Kidney (tissue), 14 donors: Measurements from ENCODE around the gene CDK9. TPM values are rescaled to one million over a fixed set of nuclear protein-coding genes. Genes with fewer than 3 reads are reported as not detected.

Source experiments
- DNase-seq, 5 donors: peaks; one replicate each; pipeline ENCODE4 v3.0.0-alpha.2; 2013 to 2020
- FAIRE-seq: peaks from 2 replicates; lab custom pipeline; 2012; peaks lifted over from hg19 to GRCh38; lab: Jason Lieb, UNC
- H3K27ac ChIP-seq, 2 donors: one replicate each; pipeline ENCODE4 v1.7.0; 2013; ENCODE audit warnings: low read depth in 2 of 2, low read length in 2 of 2, inconsistent platforms in 1 of 2
- H3K27me3 ChIP-seq: one replicate; pipeline ENCODE4 v1.7.1; 2013; ENCODE audit warnings: low read length, inconsistent platforms; ENCODE audit not compliant: control insufficient read depth, insufficient read depth
- H3K36me3 ChIP-seq, 3 donors: one replicate each; pipeline versions ENCODE4 v1.7.0 to v1.7.1; 2013; ENCODE audit warnings: low read length in 3 of 3, control low read depth in 1 of 3, inconsistent platforms in 1 of 3; ENCODE audit not compliant: insufficient read depth in 3 of 3, control insufficient read depth in 2 of 3
- H3K4me1 ChIP-seq, 3 donors: one replicate each; pipeline versions ENCODE4 v1.7.0 to v1.7.1; 2013; ENCODE audit warnings: low read length in 3 of 3, inconsistent platforms in 1 of 3, low read depth in 1 of 3; ENCODE audit not compliant: control insufficient read depth in 2 of 3, insufficient read depth in 2 of 3
- H3K4me3 ChIP-seq, 3 donors: one replicate each; pipeline versions ENCODE4 v1.7.0 to v1.8.1; 2013; ENCODE audit warnings: low read length in 3 of 3, control low read depth in 1 of 3, inconsistent platforms in 1 of 3
- H3K9ac ChIP-seq, 3 donors: one replicate each; pipeline versions ENCODE4 v1.7.0 to v1.7.1; 2013; ENCODE audit warnings: low read length in 3 of 3, control low read depth in 1 of 3, inconsistent platforms in 1 of 3
- H3K9me3 ChIP-seq, 3 donors: one replicate each; pipeline versions ENCODE4 v1.7.0 to v1.7.1; 2013; ENCODE audit warnings: low read length in 3 of 3, control low read depth in 1 of 3, inconsistent platforms in 1 of 3; ENCODE audit not compliant: control insufficient read depth in 2 of 3, insufficient read depth in 1 of 3
- intact Hi-C: fragments of 100-400 bp; cut with DNase I; formaldehyde crosslinking; loops from one replicate; pipeline ENCODE4 v1.11.1; 2022
- polyA plus RNA-seq: library from polyadenylated mRNA; stranded (reverse); fragments of 350-450 nt; fragmentation: Illumina TruSeq; extraction: RNeasy Lipid Tissue Mini Kit (QIAGEN cat#74804); gene quantifications from one replicate; pipeline ENCODE4 v1.2.3, GENCODE V29; 2014; ENCODE audit warnings: low read depth, low replicate concordance; ENCODE audit not compliant: insufficient read depth
- total RNA-seq: library from RNA; stranded (reverse); fragmentation: NEBNext Ultra II Directional; extraction: Animal tissue kit (Norgen Biotek cat#: 25700); gene quantifications from one replicate; pipeline ENCODE4 v1.2.1, GENCODE V29; 2021
- TF ChIP-seq, protein P1 (sequence below): IDR thresholded peaks from 3 replicates; pipeline ENCODE4 v1.5.1; 2012; ENCODE audit warnings: mild to moderate bottlenecking, moderate library complexity, borderline replicate concordance; ENCODE audit not compliant: insufficient read depth; ENCODE audit errors: extremely low read depth
- donor health status: control.
- donor health status: control.
- donor health status: control.
- donor health status: control.
- donor health status: control.
- donor health status: DM: yes; HTN: yes; CAD: no.
- donor health status: Normal renal cell carcinoma (clear cell type).

CDK9 gene
- total and polyA plus RNA-seq, 2 donors from 2014 or later: 45.2 to 93.5 TPM

DNA sequence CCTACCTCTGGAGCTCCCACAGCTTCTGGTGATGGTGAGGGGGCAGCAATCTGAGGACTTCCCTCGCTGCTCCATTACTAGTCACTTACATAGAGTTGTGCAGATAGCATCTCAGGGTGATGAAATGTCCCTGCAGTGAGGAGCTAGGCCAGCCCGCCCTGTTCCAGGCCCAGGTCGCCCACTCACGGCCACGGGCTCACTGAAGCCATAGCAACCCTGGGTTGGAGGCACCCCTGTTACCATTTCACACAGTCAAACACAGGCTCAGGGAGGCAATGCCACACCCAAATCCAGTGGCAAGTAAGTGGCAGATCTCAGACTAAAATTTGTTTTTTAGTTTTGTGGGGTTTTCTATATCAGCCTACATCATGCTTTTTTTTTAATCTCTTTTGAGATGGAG, 27.0 kb upstream of the CDK9 start:
- Histone ChIP-seq H3K9me3 (no peaks in the 10 kb centered on the region), H3K4me3 (no peak overlapping the region), H3K4me1 (peaks cover 0 to 5% (median 0%) of the 10 kb centered on the region in 3 donors), H3K27me3 (peaks cover 8% of the 10 kb centered on the region), H3K9ac (no peak overlapping the region), H3K27ac (no peak overlapping the region), H3K36me3 (no peaks in the 10 kb centered on the region)
- no peak for FAIRE-seq
- TF ChIP-seq, protein P1, sequence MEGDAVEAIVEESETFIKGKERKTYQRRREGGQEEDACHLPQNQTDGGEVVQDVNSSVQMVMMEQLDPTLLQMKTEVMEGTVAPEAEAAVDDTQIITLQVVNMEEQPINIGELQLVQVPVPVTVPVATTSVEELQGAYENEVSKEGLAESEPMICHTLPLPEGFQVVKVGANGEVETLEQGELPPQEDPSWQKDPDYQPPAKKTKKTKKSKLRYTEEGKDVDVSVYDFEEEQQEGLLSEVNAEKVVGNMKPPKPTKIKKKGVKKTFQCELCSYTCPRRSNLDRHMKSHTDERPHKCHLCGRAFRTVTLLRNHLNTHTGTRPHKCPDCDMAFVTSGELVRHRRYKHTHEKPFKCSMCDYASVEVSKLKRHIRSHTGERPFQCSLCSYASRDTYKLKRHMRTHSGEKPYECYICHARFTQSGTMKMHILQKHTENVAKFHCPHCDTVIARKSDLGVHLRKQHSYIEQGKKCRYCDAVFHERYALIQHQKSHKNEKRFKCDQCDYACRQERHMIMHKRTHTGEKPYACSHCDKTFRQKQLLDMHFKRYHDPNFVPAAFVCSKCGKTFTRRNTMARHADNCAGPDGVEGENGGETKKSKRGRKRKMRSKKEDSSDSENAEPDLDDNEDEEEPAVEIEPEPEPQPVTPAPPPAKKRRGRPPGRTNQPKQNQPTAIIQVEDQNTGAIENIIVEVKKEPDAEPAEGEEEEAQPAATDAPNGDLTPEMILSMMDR: no peak
- intact Hi-C loops: no loop called here
- no peak for DNase-seq

DNA sequence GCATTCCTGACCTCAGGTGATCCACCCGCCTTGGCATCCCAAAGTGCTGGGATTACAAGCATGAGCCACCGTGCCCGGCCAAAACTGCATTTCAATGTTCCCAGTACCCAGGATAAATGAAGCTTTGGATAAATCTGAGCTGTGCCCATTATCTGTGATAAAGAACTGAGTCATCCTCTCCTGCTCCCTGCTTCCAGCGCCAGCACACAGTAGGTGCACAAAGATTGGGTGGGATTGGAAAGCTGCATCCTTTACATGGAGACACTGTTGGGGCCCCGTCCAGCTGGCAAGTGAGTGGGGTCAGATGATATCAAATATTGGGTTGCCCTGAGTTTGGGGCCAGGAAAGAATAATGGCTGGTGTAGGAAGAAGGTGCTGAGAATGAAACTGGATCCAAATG, 24.8 kb upstream of the CDK9 start:
- DNase-seq (no peak), FAIRE-seq (no peak)
- peak overlapping the region in 1 of 3 donors; percentile 34 for H3K9ac ChIP-seq
- no peaks in the 10 kb centered on the region for H3K36me3 ChIP-seq
- H3K27me3 ChIP-seq: peaks cover 3% of the 10 kb centered on the region
- TF ChIP-seq, protein P1: no peak
- H3K4me3 ChIP-seq: no peak overlapping the region
- H3K27ac ChIP-seq: peak overlapping the region in 1 of 2 donors; percentile 32
- peaks cover 0 to 9% (median 0%) of the 10 kb centered on the region in 3 donors for H3K4me1 ChIP-seq
- no peaks in the 10 kb centered on the region for H3K9me3 ChIP-seq
- intact Hi-C loops: no loop called here

DNA sequence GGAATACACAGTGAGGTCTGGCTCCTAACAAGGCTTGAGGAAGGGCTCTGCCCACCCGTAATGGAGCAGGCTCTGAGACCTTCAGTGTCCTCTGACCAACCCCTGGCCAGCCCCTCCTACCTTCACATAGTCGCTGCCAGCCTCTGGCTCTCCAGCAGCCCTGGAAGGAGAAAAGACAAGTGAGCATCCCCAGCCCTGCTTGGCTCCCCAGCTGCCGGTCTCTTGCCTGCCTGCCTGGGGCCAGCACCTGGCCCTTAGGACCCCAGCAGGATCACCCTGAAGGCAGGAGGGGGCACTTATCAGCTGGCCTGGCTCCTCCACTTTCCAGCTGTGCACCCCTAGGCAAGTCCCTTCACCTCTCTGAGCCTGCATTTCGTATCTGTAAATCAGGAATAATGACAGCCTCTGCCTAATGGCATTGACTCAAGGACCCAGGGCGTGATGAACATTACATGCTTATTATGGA, 24.3 kb upstream of the CDK9 start:
- FAIRE-seq (no peak), DNase-seq (no peak)
- Histone ChIP-seq H3K27me3 (no peaks in the 10 kb centered on the region), H3K36me3 (no peaks in the 10 kb centered on the region), H3K4me1 (peaks cover 0 to 9% (median 0%) of the 10 kb centered on the region in 3 donors), H3K27ac (peak overlapping the region; percentile 2 to 32), H3K9ac (no peak overlapping the region), H3K9me3 (no peaks in the 10 kb centered on the region), H3K4me3 (no peak overlapping the region)
- TF ChIP-seq, protein P1: no peak
- intact Hi-C loops: no loop called here
